Right ventricle myocardium inferior (tissue), 1 donor: Measurements from ENCODE around the gene ITFG1. TPM values are rescaled to one million over a fixed set of nuclear protein-coding genes. Genes with fewer than 3 reads are reported as not detected.
"Not testable (repeated sequence)": the region's sequence is repeated elsewhere in the genome, so short reads cannot be mapped to it uniquely, and the experiment has no call there.

Experiments
- ATAC-seq: fragments of 200-7000 bp; cut with Tn5 transposase; one replicate; pipeline ENCODE4 v1.9.1; 2020; ENCODE audit warnings: mild to moderate bottlenecking, moderate library complexity
- DNase-seq: peaks from one replicate; pipeline ENCODE4 v3.0.0; 2021; ENCODE audit errors: missing footprints
- intact Hi-C: fragments of 100-400 bp; cut with DNase I; formaldehyde crosslinking; loops from one replicate; pipeline ENCODE4 v1.11.0; 2022
- total RNA-seq: library from RNA; stranded (reverse); fragmentation: NEBNext Ultra II Directional; extraction: Animal tissue kit (Norgen Biotek cat#: 25700); gene quantifications from one replicate; pipeline ENCODE4 v1.2.1, GENCODE V29; 2021
- donor health status: DM: no; HTN: yes; CAD: no; lungs with severe emphysema.

Gene ITFG1
- total RNA-seq, 1 donor from 2014 or later, result 58.4 TPM

DNA sequence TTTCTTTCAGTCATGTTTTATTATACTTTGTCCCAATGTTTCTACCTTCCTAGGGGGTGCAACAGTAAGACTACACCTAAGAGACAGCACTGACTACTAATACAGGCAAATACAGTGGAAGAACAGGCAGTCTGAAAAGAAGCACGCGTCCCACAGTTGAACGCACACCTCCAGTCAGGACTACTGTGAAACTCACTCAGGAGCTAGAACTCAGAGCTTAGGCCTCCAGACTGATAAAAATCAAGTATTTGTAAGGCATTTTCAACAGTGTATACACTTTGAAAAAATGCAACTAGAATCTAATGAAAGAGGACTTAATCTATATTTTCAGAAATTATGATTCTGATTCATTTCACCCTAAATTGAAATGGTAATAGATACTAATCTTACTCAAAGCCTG, 14.4 kb downstream of the ITFG1 start:
- intact Hi-C loops, result no loop called here
- DNase-seq, result no peak
- ATAC-seq, result no peak

DNA sequence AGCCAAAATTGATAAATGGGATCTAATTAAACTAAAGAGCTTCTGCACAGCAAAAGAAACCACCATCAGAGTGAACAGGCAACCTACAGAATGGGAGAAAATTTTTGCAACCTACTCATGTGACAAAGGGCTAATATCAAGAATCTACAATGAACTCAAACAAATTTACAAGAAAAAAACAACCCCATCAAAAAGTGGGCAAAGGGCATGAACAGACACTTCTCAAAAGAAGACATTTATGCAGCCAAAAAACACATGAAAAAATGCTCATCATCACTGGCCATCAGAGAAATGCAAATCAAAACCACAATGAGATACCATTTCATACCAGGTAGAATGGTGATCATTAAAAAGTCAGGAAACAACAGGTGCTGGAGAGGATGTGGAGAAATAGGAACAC, 18.0 kb downstream of the ITFG1 start:
- DNase-seq, ATAC-seq, intact Hi-C loops: not testable (repeated sequence)

GRCh38 chr16:47440066-47440465, 20.8 kb downstream of the ITFG1 start:
- DNase-seq, intact Hi-C loops, ATAC-seq: not testable (repeated sequence)

DNA sequence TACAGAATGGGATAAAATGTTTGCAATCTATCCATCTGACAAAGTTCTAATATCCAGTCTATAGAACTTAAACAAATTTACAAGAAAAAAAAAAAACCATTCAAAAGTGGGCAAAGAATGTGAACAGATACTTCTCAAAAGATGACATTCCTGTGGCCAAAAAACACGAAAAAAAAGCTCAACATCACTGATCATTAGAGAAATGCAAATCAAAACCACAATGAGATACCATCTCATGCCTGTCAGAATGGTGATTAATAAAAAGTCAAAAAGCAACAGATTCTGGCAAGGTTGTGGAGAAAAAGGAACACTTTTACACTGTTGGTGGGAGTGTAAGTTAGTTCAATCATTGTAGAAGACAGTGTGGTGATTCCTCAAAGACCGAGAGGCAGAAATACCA, 26.6 kb downstream of the ITFG1 start:
- ATAC-seq, intact Hi-C loops, DNase-seq: not testable (repeated sequence)

DNA sequence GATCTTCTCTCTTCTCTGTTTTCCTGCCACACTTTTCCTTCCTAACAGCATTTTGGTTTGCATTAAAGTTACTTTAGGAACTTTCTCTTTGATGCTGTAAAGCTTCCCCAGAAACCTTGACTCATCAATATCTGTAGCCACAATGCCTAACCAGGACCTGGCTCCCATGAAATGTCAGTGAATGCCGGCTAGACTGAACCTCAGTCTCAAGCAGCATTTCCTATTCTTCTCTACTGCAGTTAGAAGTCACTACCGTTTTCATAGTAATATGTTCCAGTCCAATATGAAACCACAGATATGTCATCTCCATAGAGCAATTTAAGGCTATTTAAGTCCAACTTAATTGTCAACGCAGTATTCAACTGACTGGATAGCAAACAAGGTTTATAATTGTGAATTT, 28.9 kb downstream of the ITFG1 start:
- DNase-seq (no peak), ATAC-seq (no peak)
- intact Hi-C loops, result no loop called here

- intact Hi-C loops, result no loop called here
- ATAC-seq, result no peak
- no peak for DNase-seq
Measured at GRCh38 chr16:47426806-47427205, 34.1 kb downstream of the ITFG1 start.

DNA sequence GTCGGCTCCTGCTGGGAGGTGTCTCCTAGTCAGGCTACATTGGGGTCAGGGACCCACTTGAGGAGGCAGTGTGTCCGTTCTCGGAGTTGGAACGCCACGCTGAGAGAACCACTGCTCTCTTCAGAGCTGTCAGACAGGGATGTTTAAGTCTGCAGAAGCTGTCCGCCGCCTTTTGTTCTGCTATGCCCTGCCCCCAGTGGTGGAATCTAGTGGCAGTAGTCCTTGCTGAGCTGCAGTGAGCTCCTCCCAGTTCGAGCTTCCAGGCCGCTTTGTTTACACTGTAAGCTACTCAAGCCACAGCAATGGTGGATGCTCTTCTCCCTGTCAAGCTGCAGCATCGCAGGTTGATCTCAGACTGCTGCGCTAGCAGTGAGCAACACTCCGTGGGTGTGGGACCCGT, 36.0 kb downstream of the ITFG1 start:
- DNase-seq, result no peak
- intact Hi-C loops, result no loop called here

GRCh38 chr16:47416869-47417268, 44.0 kb downstream of the ITFG1 start:
- ATAC-seq (no peak), DNase-seq (no peak)
- intact Hi-C loops, result no loop called here

More for the DNA sequence above, 36.0 kb downstream of the ITFG1 start:
- no peak for ATAC-seq

DNA sequence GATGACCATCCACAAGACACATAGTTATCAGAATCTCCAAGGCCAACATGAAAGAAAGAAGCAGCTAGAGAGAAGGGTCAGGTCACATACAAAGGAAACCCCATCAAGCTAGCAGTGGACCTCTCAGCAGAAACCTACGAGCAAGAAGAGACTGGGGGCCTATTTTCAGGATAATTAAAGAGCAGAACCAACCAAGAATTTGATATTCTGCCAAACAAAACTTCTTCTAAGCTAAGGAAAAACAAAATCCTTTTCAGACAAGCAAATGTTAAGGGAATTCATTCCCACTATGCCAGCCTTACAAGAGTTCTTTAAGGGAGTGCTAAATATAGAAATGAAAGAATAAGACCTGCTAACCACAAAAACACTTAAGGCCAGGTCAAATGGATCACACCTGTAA, 47.8 kb downstream of the ITFG1 start:
- DNase-seq (no peak), ATAC-seq (no peak)
- intact Hi-C loops, result no loop called here

- no peak for DNase-seq
- no peak for ATAC-seq
- intact Hi-C loops, result no loop called here
Measured at GRCh38 chr16:47408491-47408890, 52.4 kb downstream of the ITFG1 start.

GRCh38 chr16:47395733-47396498, 64.9 kb downstream of the ITFG1 start:
- intact Hi-C loops, result no loop called here

DNA sequence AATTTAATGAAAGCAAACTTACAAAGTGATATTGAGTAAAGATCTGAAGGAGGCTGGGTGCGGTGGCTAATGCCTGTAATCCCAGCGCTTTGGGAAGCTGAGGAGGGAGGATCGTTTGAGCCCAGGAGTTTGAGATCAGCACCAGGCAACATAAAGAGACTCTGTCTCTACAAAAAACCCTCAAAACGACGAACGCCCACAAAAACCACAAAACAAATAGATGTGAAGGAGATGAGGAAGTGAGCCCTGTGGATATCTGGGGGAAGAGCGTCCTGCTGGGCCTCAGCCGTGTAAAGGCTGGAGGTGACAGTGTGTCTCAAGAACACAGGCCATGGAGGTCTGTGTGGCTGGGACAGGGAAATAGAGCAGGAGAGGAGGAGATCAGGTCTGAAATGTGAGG, 68.8 kb downstream of the ITFG1 start:
- DNase-seq, result no peak
- intact Hi-C loops, result no loop called here
- ATAC-seq, result no peak

More at GRCh38 chr16:47395733-47396498, 64.9 kb downstream of the ITFG1 start:
- no peak for ATAC-seq
- no peak for DNase-seq

- DNase-seq, result no peak
- intact Hi-C loops, result no loop called here
- ATAC-seq, result no peak
Measured at GRCh38 chr16:47388705-47389104, 72.2 kb downstream of the ITFG1 start.

DNA sequence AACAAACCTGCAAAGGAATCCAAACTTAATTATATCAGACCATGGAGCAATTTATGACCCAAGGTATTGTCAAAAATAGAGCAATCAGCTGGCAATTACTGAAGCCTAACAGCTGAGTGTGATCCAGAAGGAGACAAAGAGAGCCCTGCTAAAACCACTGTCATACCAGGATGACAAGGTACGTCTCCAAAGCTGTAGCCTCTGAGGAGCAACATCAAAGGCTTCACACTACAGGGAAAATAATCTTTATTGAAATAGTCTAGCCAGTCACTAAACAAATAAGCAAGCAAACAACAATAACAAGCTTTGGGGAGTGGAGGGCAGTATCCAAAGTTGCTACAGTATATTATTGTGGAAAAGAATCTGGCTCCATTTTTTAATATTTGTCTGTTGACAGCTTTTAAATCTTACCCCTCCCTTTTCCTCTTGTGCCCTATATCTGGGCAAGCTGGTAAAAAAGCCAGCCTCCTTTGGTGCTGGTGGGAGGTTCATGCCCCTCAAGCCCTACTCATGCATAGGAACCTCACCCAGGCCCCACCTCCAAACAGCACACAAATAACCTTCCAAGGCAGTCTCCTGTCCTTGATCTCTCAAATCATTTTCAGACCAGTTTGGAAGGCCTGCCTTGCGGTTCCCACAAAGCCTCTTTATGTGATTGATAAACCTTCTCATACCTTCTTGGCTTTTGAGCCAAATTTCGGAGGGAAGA, 73.7 kb downstream of the ITFG1 start:
- DNase-seq (no peak), ATAC-seq (no peak)
- intact Hi-C loops, result no loop called here

DNA sequence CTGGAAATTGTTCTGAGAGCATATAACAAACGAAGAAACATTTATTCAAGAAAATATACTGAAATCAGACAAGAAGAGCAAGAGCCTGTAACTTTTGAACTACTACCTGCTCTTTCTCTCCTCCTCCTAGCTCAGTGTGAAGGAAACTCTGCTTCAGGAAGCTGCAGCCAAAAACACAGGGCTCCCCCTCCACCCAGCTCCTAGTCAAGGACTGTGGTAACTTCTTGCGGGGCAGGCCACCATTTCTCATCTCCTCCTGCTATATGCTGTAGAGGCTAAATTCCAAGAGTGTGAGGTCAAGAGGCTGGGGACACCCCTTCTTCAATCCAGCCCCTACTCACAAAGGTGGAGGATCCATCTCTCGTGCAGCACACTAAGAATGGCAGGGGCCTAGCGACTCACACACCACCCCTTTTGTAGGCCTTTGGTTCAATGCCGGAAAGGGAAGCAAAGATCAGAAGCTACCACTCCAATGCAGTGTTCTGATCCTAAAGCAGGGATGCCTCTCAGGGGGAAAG, 74.6 kb downstream of the ITFG1 start:
- intact Hi-C loops, result no loop called here
- no peak for ATAC-seq
- DNase-seq, result no peak

GRCh38 chr16:47382362-47382761, 78.5 kb downstream of the ITFG1 start:
- DNase-seq, result no peak
- no peak for ATAC-seq
- intact Hi-C loops, result no loop called here

DNA sequence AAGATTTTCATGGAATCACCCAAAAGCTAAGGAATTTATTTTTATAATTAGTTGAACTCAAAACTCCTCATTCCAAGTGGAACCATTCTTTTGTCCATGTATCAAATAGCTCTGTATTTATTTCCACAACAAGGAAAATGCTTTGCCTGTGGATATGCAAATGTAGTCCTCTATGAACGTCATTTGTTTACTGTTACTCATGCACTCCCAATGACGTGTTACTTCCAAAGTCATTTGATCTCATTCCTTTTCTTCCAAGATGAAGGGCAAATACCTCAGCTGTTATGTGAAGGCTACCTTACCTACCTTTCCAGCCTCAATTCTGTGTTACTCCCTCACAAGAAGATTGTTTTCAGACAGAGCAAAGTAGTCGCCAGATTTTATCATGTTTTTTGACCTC, 83.7 kb downstream of the ITFG1 start:
- intact Hi-C loops, result no loop called here
- ATAC-seq, result no peak
- DNase-seq, result no peak

- no peak for ATAC-seq
- no peak for DNase-seq
- intact Hi-C loops, result no loop called here
Measured at GRCh38 chr16:47375423-47375822, 85.4 kb downstream of the ITFG1 start.

GRCh38 chr16:47374629-47375028, 86.2 kb downstream of the ITFG1 start:
- intact Hi-C loops, result no loop called here
- ATAC-seq, result no peak
- no peak for DNase-seq
